Erythroblast (primary cell): ENCODE measurements around the gene PAPSS2.

Experiments used
- GATA1 ChIP-seq: IDR thresholded peaks from 2 replicates; pipeline ENCODE4 v1.6.1; 2011; ENCODE audit warnings: low read depth, mild to moderate bottlenecking, control low read depth, low read length, moderate library complexity
- POLR2A ChIP-seq: IDR thresholded peaks from 2 replicates; pipeline ENCODE4 v1.6.1; 2011; ENCODE audit warnings: mild to moderate bottlenecking, low read length

GRCh38 chr10:87634311-87634710, 25.4 kb upstream of the PAPSS2 start:
- no peak for TF ChIP-seq POLR2A
- no peak for TF ChIP-seq GATA1
